ENCODE results near the gene VWA5B2.

GRCh38 chr3:184188080-184188479, 41.3 kb upstream of the VWA5B2 start:
- TF ChIP-seq, protein P1, sequence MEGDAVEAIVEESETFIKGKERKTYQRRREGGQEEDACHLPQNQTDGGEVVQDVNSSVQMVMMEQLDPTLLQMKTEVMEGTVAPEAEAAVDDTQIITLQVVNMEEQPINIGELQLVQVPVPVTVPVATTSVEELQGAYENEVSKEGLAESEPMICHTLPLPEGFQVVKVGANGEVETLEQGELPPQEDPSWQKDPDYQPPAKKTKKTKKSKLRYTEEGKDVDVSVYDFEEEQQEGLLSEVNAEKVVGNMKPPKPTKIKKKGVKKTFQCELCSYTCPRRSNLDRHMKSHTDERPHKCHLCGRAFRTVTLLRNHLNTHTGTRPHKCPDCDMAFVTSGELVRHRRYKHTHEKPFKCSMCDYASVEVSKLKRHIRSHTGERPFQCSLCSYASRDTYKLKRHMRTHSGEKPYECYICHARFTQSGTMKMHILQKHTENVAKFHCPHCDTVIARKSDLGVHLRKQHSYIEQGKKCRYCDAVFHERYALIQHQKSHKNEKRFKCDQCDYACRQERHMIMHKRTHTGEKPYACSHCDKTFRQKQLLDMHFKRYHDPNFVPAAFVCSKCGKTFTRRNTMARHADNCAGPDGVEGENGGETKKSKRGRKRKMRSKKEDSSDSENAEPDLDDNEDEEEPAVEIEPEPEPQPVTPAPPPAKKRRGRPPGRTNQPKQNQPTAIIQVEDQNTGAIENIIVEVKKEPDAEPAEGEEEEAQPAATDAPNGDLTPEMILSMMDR (conservative IDR thresholded peaks at IDR 0.05; ENCODE audit: low read depth in 2 of 2): no peak
- TF ChIP-seq POLR2AphosphoS5 (IDR thresholded peaks at IDR 0.05; ENCODE audit: low read depth) (no peak), EZH2 (IDR thresholded peaks at IDR 0.05; ENCODE audit: low read depth, unreplicated experiment) (no peak), CREB1 (CRISPR knock-in tag; IDR thresholded peaks at IDR 0.05; ENCODE audit: low read depth) (no peak), EZH2phosphoT487 (IDR thresholded peaks at IDR 0.05; ENCODE audit: unreplicated experiment) (no peak)
